IgD-negative memory B cell (primary cell): ENCODE measurements around the gene HRH2. TPM values are rescaled to one million over a fixed set of nuclear protein-coding genes. Genes with fewer than 3 reads are reported as not detected.
"Not testable (repeated sequence)": the region's sequence is repeated elsewhere in the genome, so short reads cannot be mapped to it uniquely, and the experiment has no call there.

Experiments
- H3K27ac Mint-ChIP-seq, 3 donors: one replicate each; pipeline ENCODE4 v1.8.0; 2020 to 2022; ENCODE audit warnings: mild to moderate bottlenecking in 3 of 3, mixed read lengths in 3 of 3, moderate library complexity in 1 of 3
- H3K27me3 Mint-ChIP-seq: one replicate; pipeline ENCODE4 v1.8.0; 2021; ENCODE audit warnings: mixed read lengths
- H3K36me3 Mint-ChIP-seq: one replicate; pipeline ENCODE4 v1.8.0; 2020; ENCODE audit warnings: mild to moderate bottlenecking, mixed read lengths
- H3K4me1 Mint-ChIP-seq, 3 donors: one replicate each; pipeline ENCODE4 v1.8.0; 2020 to 2022; ENCODE audit warnings: mixed read lengths in 3 of 3, mild to moderate bottlenecking in 1 of 3
- H3K4me3 Mint-ChIP-seq, 4 donors: one replicate each; pipeline ENCODE4 v1.8.0; 2020 to 2022; ENCODE audit warnings: mild to moderate bottlenecking in 4 of 4, mixed read lengths in 4 of 4, moderate library complexity in 3 of 4
- H3K9me3 Mint-ChIP-seq, 3 donors: one replicate each; pipeline ENCODE4 v1.8.0; 2020 to 2021; ENCODE audit warnings: mixed read lengths in 3 of 3, mild to moderate bottlenecking in 1 of 3
- polyA plus RNA-seq: library from polyadenylated mRNA; unstranded; fragments of 300-500 nt; fragmentation: Illumina TruSeq; gene quantifications from one replicate; pipeline ENCODE4 v1.2.3, GENCODE V29; 2021

HRH2 gene
- 0.49 TPM for polyA plus RNA-seq

- Mint-ChIP-seq H3K27me3 (peaks cover 40% of the 10 kb centered on the region), H3K36me3 (no peaks in the 10 kb centered on the region), H3K4me3 (peak within 1 kb of the TSS in 3 of 4 donors; percentile 68 to 84 (median 75)), H3K27ac (peak within 1 kb of the TSS in 1 of 3 donors; percentile 74), H3K9me3 (peaks cover 0 to 4% (median 0%) of the 10 kb centered on the region in 3 donors), H3K4me1 (peaks cover 0 to 9% (median 0%) of the 10 kb centered on the region in 3 donors)
Observed at GRCh38 chr5:175657593-175658271, at the start of gene HRH2. Gene HRH2 (plus strand): TSS chr5:175658071. CDS start chr5:175683234, 25,163 bp downstream.

GRCh38 chr5:175609526-175609925 is 48.3 kb upstream of the HRH2 start:
- Mint-ChIP-seq H3K36me3 (peaks cover 3% of the 10 kb centered on the region), H3K4me1 (peaks cover 0 to 2% (median 0%) of the 10 kb centered on the region in 3 donors), H3K9me3 (peaks cover 0 to 7% (median 3%) of the 10 kb centered on the region in 3 donors), H3K27ac (no peak overlapping the region), H3K4me3 (no peak overlapping the region), H3K27me3 (peaks cover 10% of the 10 kb centered on the region)

GRCh38 chr5:175610381-175610780 is 47.5 kb upstream of the HRH2 start:
- H3K4me1 Mint-ChIP-seq, result peaks cover 0 to 2% (median 0%) of the 10 kb centered on the region in 3 donors
- H3K27me3 Mint-ChIP-seq, result peaks cover 8% of the 10 kb centered on the region
- peak overlapping the region in 1 of 3 donors; percentile 64 for H3K27ac Mint-ChIP-seq
- peaks cover 0 to 6% (median 1%) of the 10 kb centered on the region in 3 donors for H3K9me3 Mint-ChIP-seq
- no peak overlapping the region for H3K4me3 Mint-ChIP-seq
- H3K36me3 Mint-ChIP-seq, result peaks cover 3% of the 10 kb centered on the region

- peaks cover 3% of the 10 kb centered on the region for H3K36me3 Mint-ChIP-seq
- H3K4me3 Mint-ChIP-seq, result no peak overlapping the region
- peaks cover 6% of the 10 kb centered on the region for H3K27me3 Mint-ChIP-seq
- peaks cover 0 to 2% (median 0%) of the 10 kb centered on the region in 3 donors for H3K4me1 Mint-ChIP-seq
- H3K27ac Mint-ChIP-seq, result no peak overlapping the region
- peaks cover 0 to 6% (median 0%) of the 10 kb centered on the region in 3 donors for H3K9me3 Mint-ChIP-seq
Observed at GRCh38 chr5:175610898-175611297, 47.0 kb upstream of the HRH2 start.

- Mint-ChIP-seq H3K27me3 (peaks cover 6% of the 10 kb centered on the region), H3K9me3 (peaks cover 0 to 7% (median 0%) of the 10 kb centered on the region in 3 donors), H3K36me3 (peaks cover 3% of the 10 kb centered on the region), H3K4me3 (peak overlapping the region in 1 of 4 donors; percentile 27), H3K4me1 (peaks cover 0 to 2% (median 0%) of the 10 kb centered on the region in 3 donors), H3K27ac (no peak overlapping the region)
Observed at GRCh38 chr5:175614223-175614815, 43.6 kb upstream of the HRH2 start.

- Mint-ChIP-seq H3K36me3 (peaks cover 3% of the 10 kb centered on the region), H3K4me1 (peaks cover 0 to 2% (median 0%) of the 10 kb centered on the region in 3 donors), H3K27me3 (peaks cover 6% of the 10 kb centered on the region), H3K9me3 (peaks cover 0 to 7% (median 0%) of the 10 kb centered on the region in 3 donors), H3K4me3 (peak overlapping the region in 1 of 4 donors; percentile 27), H3K27ac (no peak overlapping the region)
Observed at GRCh38 chr5:175614861-175615260, 43.0 kb upstream of the HRH2 start.

GRCh38 chr5:175616083-175616482 is 41.8 kb upstream of the HRH2 start:
- H3K4me3 Mint-ChIP-seq, result no peak overlapping the region
- H3K9me3 Mint-ChIP-seq, result peaks cover 0 to 7% (median 0%) of the 10 kb centered on the region in 3 donors

GRCh38 chr5:175616527-175616926 is 41.3 kb upstream of the HRH2 start:
- H3K4me1 Mint-ChIP-seq, H3K27ac Mint-ChIP-seq, H3K4me3 Mint-ChIP-seq, H3K36me3 Mint-ChIP-seq, H3K27me3 Mint-ChIP-seq, H3K9me3 Mint-ChIP-seq: not testable (repeated sequence)

More at GRCh38 chr5:175616083-175616482, 41.8 kb upstream of the HRH2 start:
- Mint-ChIP-seq H3K27ac (no peak overlapping the region), H3K36me3 (peaks cover 3% of the 10 kb centered on the region), H3K27me3 (peaks cover 5% of the 10 kb centered on the region), H3K4me1 (peaks cover 0 to 1% (median 0%) of the 10 kb centered on the region in 3 donors)

- Mint-ChIP-seq H3K4me1 (no peaks in the 10 kb centered on the region), H3K27me3 (no peaks in the 10 kb centered on the region), H3K4me3 (no peak overlapping the region), H3K36me3 (no peaks in the 10 kb centered on the region), H3K9me3 (peaks cover 0 to 11% (median 0%) of the 10 kb centered on the region in 3 donors), H3K27ac (no peak overlapping the region)
Observed at GRCh38 chr5:175617447-175617846, 40.4 kb upstream of the HRH2 start.

GRCh38 chr5:175620527-175620926 is 37.3 kb upstream of the HRH2 start:
- no peak overlapping the region for H3K27ac Mint-ChIP-seq
- H3K4me3 Mint-ChIP-seq, result no peak overlapping the region
- peaks cover 3% of the 10 kb centered on the region for H3K27me3 Mint-ChIP-seq
- H3K9me3 Mint-ChIP-seq, result peaks cover 1 to 9% (median 3%) of the 10 kb centered on the region in 3 donors
- H3K36me3 Mint-ChIP-seq, result no peaks in the 10 kb centered on the region
- H3K4me1 Mint-ChIP-seq, result peaks cover 0 to 2% (median 0%) of the 10 kb centered on the region in 3 donors

GRCh38 chr5:175621971-175622370 is 35.9 kb upstream of the HRH2 start:
- Mint-ChIP-seq H3K4me1 (peaks cover 0 to 2% (median 0%) of the 10 kb centered on the region in 3 donors), H3K9me3 (peaks cover 1 to 18% (median 9%) of the 10 kb centered on the region in 3 donors), H3K27ac (no peak overlapping the region), H3K36me3 (no peaks in the 10 kb centered on the region), H3K27me3 (peaks cover 3% of the 10 kb centered on the region), H3K4me3 (no peak overlapping the region)

- H3K27ac Mint-ChIP-seq, result no peak overlapping the region
Observed at GRCh38 chr5:175623088-175623487, 34.8 kb upstream of the HRH2 start.

GRCh38 chr5:175624316-175624715 is 33.6 kb upstream of the HRH2 start:
- no peak overlapping the region for H3K27ac Mint-ChIP-seq
- peaks cover 1 to 22% (median 9%) of the 10 kb centered on the region in 3 donors for H3K9me3 Mint-ChIP-seq
- H3K36me3 Mint-ChIP-seq, result peaks cover 2% of the 10 kb centered on the region
- peaks cover 3% of the 10 kb centered on the region for H3K27me3 Mint-ChIP-seq
- no peak overlapping the region for H3K4me3 Mint-ChIP-seq
- peaks cover 0 to 2% (median 0%) of the 10 kb centered on the region in 3 donors for H3K4me1 Mint-ChIP-seq

More at GRCh38 chr5:175623088-175623487, 34.8 kb upstream of the HRH2 start:
- Mint-ChIP-seq H3K4me1 (peaks cover 0 to 2% (median 0%) of the 10 kb centered on the region in 3 donors), H3K4me3 (no peak overlapping the region), H3K36me3 (no peaks in the 10 kb centered on the region), H3K27me3 (peaks cover 3% of the 10 kb centered on the region), H3K9me3 (peaks cover 1 to 21% (median 9%) of the 10 kb centered on the region in 3 donors)

- H3K4me1 Mint-ChIP-seq, result peaks cover 0 to 2% (median 0%) of the 10 kb centered on the region in 3 donors
Observed at GRCh38 chr5:175627005-175627404, 30.9 kb upstream of the HRH2 start.

GRCh38 chr5:175627739-175628138 is 30.1 kb upstream of the HRH2 start:
- peaks cover 0 to 2% (median 0%) of the 10 kb centered on the region in 3 donors for H3K4me1 Mint-ChIP-seq
- no peak overlapping the region for H3K27ac Mint-ChIP-seq
- H3K4me3 Mint-ChIP-seq, result peak overlapping the region in 1 of 4 donors; percentile 73
- peaks cover 1 to 20% (median 14%) of the 10 kb centered on the region in 3 donors for H3K9me3 Mint-ChIP-seq
- peaks cover 4% of the 10 kb centered on the region for H3K27me3 Mint-ChIP-seq
- H3K36me3 Mint-ChIP-seq, result peaks cover 2% of the 10 kb centered on the region

More at GRCh38 chr5:175627005-175627404, 30.9 kb upstream of the HRH2 start:
- Mint-ChIP-seq H3K27ac (no peak overlapping the region), H3K27me3 (peaks cover 5% of the 10 kb centered on the region), H3K4me3 (no peak overlapping the region), H3K36me3 (peaks cover 2% of the 10 kb centered on the region), H3K9me3 (peaks cover 1 to 22% (median 14%) of the 10 kb centered on the region in 3 donors)
